WTC11 (cell line): ENCODE results near the gene PAWR. TPM values are rescaled to one million over a fixed set of nuclear protein-coding genes. Genes with fewer than 3 reads are reported as not detected.

Experiments used
- ATAC-seq: fragments of 200-7000 bp; cut with Tn5 transposase; 2 replicates; pipeline ENCODE4 v1.10.0; 2021; ENCODE audit warnings: mild to moderate bottlenecking, moderate library complexity
- Bru-seq: library from RNA; stranded (reverse); fragments of 400-500 nt; gene quantifications from one replicate; lab custom pipeline; 2021; lab: Mats Ljungman, UMichigan
- CTCF ChIA-PET: fragments of 300-600 bp; sonication (Branson Sonifier 250); formaldehyde crosslinking; loops from one replicate; lab custom pipeline; 2021; ENCODE audit warnings: antibody characterized with exemption; lab: Charles Lee
- POLR2A ChIA-PET: fragments of 350-600 bp; sonication (Branson Sonifier 250); formaldehyde crosslinking; loops from one replicate; lab custom pipeline; 2021; ENCODE audit warnings: antibody characterized with exemption; lab: Charles Lee
- DNase-seq: peaks from one replicate; pipeline ENCODE4 v3.0.0; 2021; ENCODE audit warnings: low spot score
- H3K27ac Mint-ChIP-seq: 2 replicates; pipeline ENCODE4 v1.8.0; 2021; ENCODE audit warnings: mixed read lengths
- H3K27me3 Mint-ChIP-seq: 2 replicates; pipeline ENCODE4 v1.8.0; 2021; ENCODE audit warnings: low read depth, mild to moderate bottlenecking, moderate library complexity, mixed read lengths
- H3K36me3 Mint-ChIP-seq: 2 replicates; pipeline ENCODE4 v1.8.0; 2021; ENCODE audit warnings: mixed read lengths
- H3K4me1 Mint-ChIP-seq: 2 replicates; pipeline ENCODE4 v1.8.0; 2022; ENCODE audit warnings: mixed read lengths
- H3K4me3 Mint-ChIP-seq: 2 replicates; pipeline ENCODE4 v1.8.0; 2021; ENCODE audit warnings: mild to moderate bottlenecking, moderate library complexity, mixed read lengths
- H3K9me3 Mint-ChIP-seq: 2 replicates; pipeline ENCODE4 v1.8.0; 2021; ENCODE audit warnings: mixed read lengths
- ATF1 ChIP-seq: sonication (generic); formaldehyde crosslinking; IDR thresholded peaks from 2 replicates; pipeline ENCODE4 v1.8.1; 2023; ENCODE audit warnings: mild to moderate bottlenecking, moderate library complexity, missing genetic modification reagents
- ATF3 ChIP-seq: sonication (generic); formaldehyde crosslinking; conservative IDR thresholded peaks from 2 replicates; pipeline ENCODE4 v1.8.1; 2022; ENCODE audit warnings: mild to moderate bottlenecking, missing genetic modification reagents
- CDX4 ChIP-seq: fragments of 250-450 bp; sonication (Bioruptor Pico); IDR thresholded peaks from 2 replicates; pipeline ENCODE4 v1.9.0; 2021; ENCODE audit warnings: moderate library complexity, mild to moderate bottlenecking, inconsistent platforms, borderline replicate concordance
- CREB1 ChIP-seq: sonication (generic); formaldehyde crosslinking; IDR thresholded peaks from 2 replicates; pipeline ENCODE4 v1.8.0; 2023; ENCODE audit warnings: mild to moderate bottlenecking, missing genetic modification reagents
- ETV6 ChIP-seq: sonication (generic); formaldehyde crosslinking; IDR thresholded peaks from 2 replicates; pipeline ENCODE4 v1.8.1; 2022; ENCODE audit warnings: mild to moderate bottlenecking, missing genetic modification reagents
- HMGXB4 ChIP-seq: sonication (generic); formaldehyde crosslinking; IDR thresholded peaks from 2 replicates; pipeline ENCODE4 v1.8.1; 2023; ENCODE audit warnings: mild to moderate bottlenecking, moderate library complexity, missing genetic modification reagents
- IRF2 ChIP-seq: sonication (generic); formaldehyde crosslinking; IDR thresholded peaks from 2 replicates; pipeline ENCODE4 v1.8.0; 2022; ENCODE audit warnings: low read depth, missing genetic modification reagents, borderline replicate concordance
- KAT7 ChIP-seq: sonication (generic); formaldehyde crosslinking; IDR thresholded peaks from 2 replicates; pipeline ENCODE4 v1.8.1; 2023; ENCODE audit warnings: missing genetic modification reagents, mild to moderate bottlenecking, borderline replicate concordance
- MAX ChIP-seq: sonication (generic); formaldehyde crosslinking; IDR thresholded peaks from 2 replicates; pipeline ENCODE4 v1.8.0; 2022; ENCODE audit warnings: mild to moderate bottlenecking, missing genetic modification reagents
- MXD4 ChIP-seq: fragments of 250-450 bp; sonication (Bioruptor Pico); IDR thresholded peaks from 2 replicates; pipeline ENCODE4 v1.8.0; 2021; ENCODE audit warnings: mild to moderate bottlenecking, moderate library complexity, borderline replicate concordance
- NFE2L1 ChIP-seq: sonication (generic); formaldehyde crosslinking; IDR thresholded peaks from 2 replicates; pipeline ENCODE4 v1.8.1; 2023; ENCODE audit warnings: missing genetic modification reagents
- NR3C1 ChIP-seq: sonication (generic); formaldehyde crosslinking; conservative IDR thresholded peaks from 2 replicates; pipeline ENCODE4 v1.8.1; 2023; ENCODE audit warnings: low read depth, mild to moderate bottlenecking, missing genetic modification reagents
- PRDM15 ChIP-seq: sonication (generic); formaldehyde crosslinking; IDR thresholded peaks from 2 replicates; pipeline ENCODE4 v1.8.0; 2022; ENCODE audit warnings: missing genetic modification reagents
- RELA ChIP-seq: sonication (generic); formaldehyde crosslinking; IDR thresholded peaks from 2 replicates; pipeline ENCODE4 v1.8.1; 2022; ENCODE audit warnings: missing genetic modification reagents, mild to moderate bottlenecking, borderline replicate concordance
- SMAD3 ChIP-seq: sonication (generic); formaldehyde crosslinking; IDR thresholded peaks from 2 replicates; pipeline ENCODE4 v1.8.0; 2022; ENCODE audit warnings: missing genetic modification reagents, mild to moderate bottlenecking, borderline replicate concordance
- SOX15 ChIP-seq: fragments of 250-450 bp; sonication (Bioruptor Pico); IDR thresholded peaks from 2 replicates; pipeline ENCODE4 v1.9.0; 2021; ENCODE audit warnings: mild to moderate bottlenecking
- TEAD4 ChIP-seq: sonication (generic); formaldehyde crosslinking; IDR thresholded peaks from 2 replicates; pipeline ENCODE4 v1.8.0; 2022; ENCODE audit warnings: mild to moderate bottlenecking, missing genetic modification reagents
- TP53 ChIP-seq: sonication (generic); formaldehyde crosslinking; IDR thresholded peaks from 2 replicates; pipeline ENCODE4 v1.8.1; 2023; ENCODE audit warnings: mild to moderate bottlenecking, missing genetic modification reagents
- USF1 ChIP-seq: sonication (generic); formaldehyde crosslinking; IDR thresholded peaks from 2 replicates; pipeline ENCODE4 v1.8.0; 2022; ENCODE audit warnings: mild to moderate bottlenecking, missing genetic modification reagents
- ZNF138 ChIP-seq: sonication (generic); formaldehyde crosslinking; conservative IDR thresholded peaks from 2 replicates; pipeline ENCODE4 v1.8.1; 2022; ENCODE audit warnings: mild to moderate bottlenecking, moderate library complexity, missing genetic modification reagents
- ZNF232 ChIP-seq: sonication (generic); formaldehyde crosslinking; IDR thresholded peaks from 2 replicates; pipeline ENCODE4 v1.8.0; 2022; ENCODE audit warnings: mild to moderate bottlenecking, missing genetic modification reagents
- ZNF263 ChIP-seq: sonication (generic); formaldehyde crosslinking; IDR thresholded peaks from 2 replicates; pipeline ENCODE4 v1.8.1; 2022; ENCODE audit warnings: low read depth, mild to moderate bottlenecking, moderate library complexity, missing genetic modification reagents
- ZNF416 ChIP-seq: fragments of 250-450 bp; sonication (Bioruptor Pico); IDR thresholded peaks from 2 replicates; pipeline ENCODE4 v1.9.0; 2021; ENCODE audit warnings: mild to moderate bottlenecking, inconsistent platforms
- ZNF423 ChIP-seq: fragments of 250-450 bp; sonication (Bioruptor Pico); IDR thresholded peaks from 2 replicates; pipeline ENCODE4 v2.1.2; 2022; ENCODE audit warnings: mild to moderate bottlenecking, moderate library complexity
- ZNF425 ChIP-seq: fragments of 250-450 bp; sonication (Bioruptor Pico); conservative IDR thresholded peaks from 2 replicates; pipeline ENCODE4 v1.9.0; 2021; ENCODE audit warnings: mild to moderate bottlenecking
- ZNF671 ChIP-seq: fragments of 250-450 bp; sonication (Bioruptor Pico); IDR thresholded peaks from 2 replicates; pipeline ENCODE4 v1.8.0; 2021; ENCODE audit warnings: mild to moderate bottlenecking
- long read RNA-seq, 3 experiments: library from RNA in 1 of 3; library from capped mRNA in 1 of 3; library from polyadenylated mRNA in 1 of 3; unstranded in 2 of 3; stranded (forward) in 1 of 3; transcript quantifications; one replicate each; pipeline ENCODE4 v2.0.0, GENCODE V29; 2021
- total RNA-seq: library from RNA; stranded (reverse); gene quantifications from 3 replicates; pipeline ENCODE4 v1.2.3, GENCODE V29; 2021

The PAWR gene
- total RNA-seq (397 to 512 TPM (median 493 TPM) in 3 replicates), Bru-seq, nascent RNA (percentile 98 among the genes with signal in this experiment)
- long read RNA-seq, experiment 1, full-length matches to known transcripts, result 159 of 730 reads
- long read RNA-seq, experiment 1, partial matches to known transcripts, result 373 of 730 reads
- long read RNA-seq, experiment 1, other reads (novel, unspliced or antisense), result 198 of 730 reads
- long read RNA-seq, experiment 2, full-length matches to known transcripts, result 27 of 280 reads
- long read RNA-seq, experiment 2, partial matches to known transcripts, result 82 of 280 reads
- long read RNA-seq, experiment 2, other reads (novel, unspliced or antisense), result 171 of 280 reads
- long read RNA-seq, experiment 3, partial matches to known transcripts, result 5 of 23 reads
- long read RNA-seq, experiment 3, other reads (novel, unspliced or antisense), result 18 of 23 reads

- POLR2A ChIA-PET, result interaction anchor here (0.5 to 3.6 kb wide), 6 partner anchors 9 to 152 kb away, joined by 3 to 27 read pairs (median 3); no protein-coding TSS in a partner anchor
- ATAC-seq (peak; percentile 88), DNase-seq (peak; percentile 90)
- peaks cover 34% of the 10 kb centered on the region for H3K36me3 Mint-ChIP-seq
- H3K4me3 Mint-ChIP-seq, result peak within 1 kb of the TSS; percentile 85
- no peaks in the 10 kb centered on the region; the same call in 1 of the 2 replicates for H3K27me3 Mint-ChIP-seq
- H3K9me3 Mint-ChIP-seq, result peaks cover 6% of the 10 kb centered on the region
- CTCF ChIA-PET, result interaction anchor here (0.6 to 1.6 kb wide), 6 partner anchors 18 to 430 kb away, joined by 4 to 7 read pairs (median 5); no protein-coding TSS in a partner anchor
- H3K4me1 Mint-ChIP-seq, result peaks cover 34% of the 10 kb centered on the region
- H3K27ac Mint-ChIP-seq, result peak within 1 kb of the TSS; percentile 99
- TF ChIP-seq MAX (CRISPR knock-in tag) (peak; percentile 44), MXD4 (CRISPR knock-in tag) (no peak), ZNF423 (CRISPR knock-in tag) (no peak), SMAD3 (CRISPR knock-in tag) (peak; percentile 24; the same call in 1 of the 2 replicates), ZNF671 (CRISPR knock-in tag) (no peak), ATF3 (CRISPR knock-in tag) (no peak), ZNF138 (CRISPR knock-in tag) (no peak), ZNF416 (CRISPR knock-in tag) (no peak), ZNF425 (CRISPR knock-in tag) (no peak), IRF2 (no peak), ZNF263 (CRISPR knock-in tag) (no peak), ZNF232 (CRISPR knock-in tag) (no peak), CREB1 (CRISPR knock-in tag) (peak; percentile 64; the same call in 1 of the 2 replicates), SOX15 (CRISPR knock-in tag) (no peak), PRDM15 (no peak), KAT7 (no peak; the same call in 1 of the 2 replicates), TP53 (CRISPR knock-in tag) (no peak), RELA (CRISPR knock-in tag) (no peak), USF1 (CRISPR knock-in tag) (no peak), TEAD4 (CRISPR knock-in tag) (peak; percentile 27; the same call in 1 of the 2 replicates), HMGXB4 (CRISPR knock-in tag) (peak; percentile 37; the same call in 1 of the 2 replicates), CDX4 (CRISPR knock-in tag) (no peak), ETV6 (CRISPR knock-in tag) (peak; percentile 64; the same call in 1 of the 2 replicates), ATF1 (CRISPR knock-in tag) (no peak), NFE2L1 (CRISPR knock-in tag) (0 out of 2 replicates have a peak, but pooled peaks have one; percentile 67), NR3C1 (CRISPR knock-in tag) (0 out of 2 replicates have a peak, but pooled peaks have one; percentile 19)
Measured at GRCh38 chr12:79690638-79691510, at the start of gene PAWR. Gene PAWR (minus strand): TSS chr12:79690964. CDS start chr12:79690244, 720 bp downstream.
